Measurements from ENCODE around the gene NEK1.

GRCh38 chr4:169582706-169583105, 29.7 kb downstream of the NEK1 start:
- TF ChIP-seq, protein P1, sequence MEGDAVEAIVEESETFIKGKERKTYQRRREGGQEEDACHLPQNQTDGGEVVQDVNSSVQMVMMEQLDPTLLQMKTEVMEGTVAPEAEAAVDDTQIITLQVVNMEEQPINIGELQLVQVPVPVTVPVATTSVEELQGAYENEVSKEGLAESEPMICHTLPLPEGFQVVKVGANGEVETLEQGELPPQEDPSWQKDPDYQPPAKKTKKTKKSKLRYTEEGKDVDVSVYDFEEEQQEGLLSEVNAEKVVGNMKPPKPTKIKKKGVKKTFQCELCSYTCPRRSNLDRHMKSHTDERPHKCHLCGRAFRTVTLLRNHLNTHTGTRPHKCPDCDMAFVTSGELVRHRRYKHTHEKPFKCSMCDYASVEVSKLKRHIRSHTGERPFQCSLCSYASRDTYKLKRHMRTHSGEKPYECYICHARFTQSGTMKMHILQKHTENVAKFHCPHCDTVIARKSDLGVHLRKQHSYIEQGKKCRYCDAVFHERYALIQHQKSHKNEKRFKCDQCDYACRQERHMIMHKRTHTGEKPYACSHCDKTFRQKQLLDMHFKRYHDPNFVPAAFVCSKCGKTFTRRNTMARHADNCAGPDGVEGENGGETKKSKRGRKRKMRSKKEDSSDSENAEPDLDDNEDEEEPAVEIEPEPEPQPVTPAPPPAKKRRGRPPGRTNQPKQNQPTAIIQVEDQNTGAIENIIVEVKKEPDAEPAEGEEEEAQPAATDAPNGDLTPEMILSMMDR (optimal IDR thresholded peaks at IDR 0.05 in 1 of 3, IDR thresholded peaks at IDR 0.05 in 1 of 3, conservative IDR thresholded peaks at IDR 0.05 in 1 of 3; ENCODE audit: extremely low read depth in 1 of 3, insufficient read depth in 2 of 3, low read length in 3 of 3) = no peak
- no peak for TF ChIP-seq EZH2 (IDR thresholded peaks at IDR 0.05; ENCODE audit: low read length)

Measured in keratinocyte (primary cell).